Measurements from ENCODE around the gene MED16.

MED16 gene

GRCh38 chr19:876780-877314 lies 16.1 kb downstream of the MED16 start:
- TF ChIP-seq, protein P1, sequence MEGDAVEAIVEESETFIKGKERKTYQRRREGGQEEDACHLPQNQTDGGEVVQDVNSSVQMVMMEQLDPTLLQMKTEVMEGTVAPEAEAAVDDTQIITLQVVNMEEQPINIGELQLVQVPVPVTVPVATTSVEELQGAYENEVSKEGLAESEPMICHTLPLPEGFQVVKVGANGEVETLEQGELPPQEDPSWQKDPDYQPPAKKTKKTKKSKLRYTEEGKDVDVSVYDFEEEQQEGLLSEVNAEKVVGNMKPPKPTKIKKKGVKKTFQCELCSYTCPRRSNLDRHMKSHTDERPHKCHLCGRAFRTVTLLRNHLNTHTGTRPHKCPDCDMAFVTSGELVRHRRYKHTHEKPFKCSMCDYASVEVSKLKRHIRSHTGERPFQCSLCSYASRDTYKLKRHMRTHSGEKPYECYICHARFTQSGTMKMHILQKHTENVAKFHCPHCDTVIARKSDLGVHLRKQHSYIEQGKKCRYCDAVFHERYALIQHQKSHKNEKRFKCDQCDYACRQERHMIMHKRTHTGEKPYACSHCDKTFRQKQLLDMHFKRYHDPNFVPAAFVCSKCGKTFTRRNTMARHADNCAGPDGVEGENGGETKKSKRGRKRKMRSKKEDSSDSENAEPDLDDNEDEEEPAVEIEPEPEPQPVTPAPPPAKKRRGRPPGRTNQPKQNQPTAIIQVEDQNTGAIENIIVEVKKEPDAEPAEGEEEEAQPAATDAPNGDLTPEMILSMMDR (conservative IDR thresholded peaks at IDR 0.05; ENCODE audit: low read depth) = no peak
- POLR2A ChIA-PET (ENCODE audit: low non-redundant PET) = no interaction called here
- peak overlapping the region; percentile 100 for H3K27ac ChIP-seq
- CTCF ChIA-PET = no interaction called here
- DNase-seq (ENCODE audit: low spot score) = no peak

GRCh38 chr19:876089-876488 lies 16.9 kb downstream of the MED16 start:
- POLR2A ChIA-PET (ENCODE audit: low non-redundant PET) = no interaction called here
- peak overlapping the region; percentile 100 for H3K27ac ChIP-seq
- TF ChIP-seq, protein P1 (conservative IDR thresholded peaks at IDR 0.05; ENCODE audit: low read depth) = no peak
- DNase-seq (ENCODE audit: low spot score) = no peak
- CTCF ChIA-PET = interaction anchor here (0.6 kb wide), 1 partner anchor 42 kb away, joined by 3 read pairs; no protein-coding TSS in a partner anchor

DNA sequence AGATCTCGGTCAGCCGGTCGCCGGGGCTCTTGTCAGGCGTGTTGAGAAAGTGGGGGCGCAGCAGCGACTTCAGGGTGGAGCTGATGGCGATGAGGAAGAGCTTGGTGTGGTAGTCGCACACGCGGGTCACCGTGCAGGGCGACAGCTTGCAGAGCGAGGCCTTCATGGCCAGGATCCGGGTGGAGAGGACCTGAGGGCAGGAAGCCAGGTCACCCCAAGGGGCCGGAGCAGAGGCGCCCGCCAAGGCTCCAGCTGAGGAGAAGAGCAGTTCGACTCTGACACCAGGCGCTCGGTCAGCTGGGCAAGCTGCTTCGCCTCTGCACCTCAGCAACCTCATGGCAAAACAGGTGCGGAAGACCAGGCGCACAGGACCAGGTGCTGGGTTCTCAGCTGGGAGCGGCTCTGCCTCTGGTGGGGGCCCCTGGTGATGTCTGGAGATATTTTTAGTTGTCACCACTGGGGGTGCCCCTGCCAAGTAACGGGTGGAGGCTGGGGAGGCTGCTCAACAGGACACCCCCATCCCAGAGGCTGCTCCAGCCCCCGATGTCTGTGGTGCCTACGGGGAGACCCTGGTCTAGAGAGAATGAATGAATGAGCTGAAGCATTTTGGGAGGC lies 17.6 kb downstream of the MED16 start:
- DNase-seq (ENCODE audit: low spot score) = no peak
- POLR2A ChIA-PET (ENCODE audit: low non-redundant PET) = no interaction called here
- CTCF ChIA-PET = interaction anchor here (0.6 to 0.8 kb wide), 2 partner anchors 8 to 105 kb away, joined by 4 to 8 read pairs; no protein-coding TSS in a partner anchor
- TF ChIP-seq, protein P1 (conservative IDR thresholded peaks at IDR 0.05; ENCODE audit: low read depth) = no peak
- H3K27ac ChIP-seq = peak overlapping the region; percentile 100

GRCh38 chr19:873561-874041 lies 19.4 kb downstream of the MED16 start:
- peak overlapping the region; percentile 100 for H3K27ac ChIP-seq
- TF ChIP-seq, protein P1 (conservative IDR thresholded peaks at IDR 0.05; ENCODE audit: low read depth) = no peak
- ChIA-PET CTCF (no interaction called here), POLR2A (ENCODE audit: low non-redundant PET) (no interaction called here)
- DNase-seq (ENCODE audit: low spot score) = no peak

- ChIA-PET POLR2A (ENCODE audit: low non-redundant PET) (no interaction called here), CTCF (interaction anchor here (0.6 to 1.1 kb wide), 2 partner anchors 10 to 103 kb away, joined by 3 to 4 read pairs; no protein-coding TSS in a partner anchor)
- peak; percentile 76 for DNase-seq (ENCODE audit: low spot score)
- TF ChIP-seq, protein P1 (conservative IDR thresholded peaks at IDR 0.05; ENCODE audit: low read depth) = no peak
- H3K27ac ChIP-seq = peak overlapping the region; percentile 100
Measured at GRCh38 chr19:873084-873483, 19.9 kb downstream of the MED16 start.

GRCh38 chr19:872266-872951 lies 20.6 kb downstream of the MED16 start:
- POLR2A ChIA-PET (ENCODE audit: low non-redundant PET) = no interaction called here
- DNase-seq (ENCODE audit: low spot score) = peak; percentile 82
- H3K27ac ChIP-seq = peak overlapping the region; percentile 100
- TF ChIP-seq, protein P1 (conservative IDR thresholded peaks at IDR 0.05; ENCODE audit: low read depth) = no peak
- CTCF ChIA-PET = interaction anchor here (0.6 to 1.1 kb wide), 2 partner anchors 9 to 102 kb away, joined by 3 to 4 read pairs; no protein-coding TSS in a partner anchor
